IMR-90 (cell line): ENCODE measurements around the gene HRAS. TPM values are rescaled to one million over a fixed set of nuclear protein-coding genes. Genes with fewer than 3 reads are reported as not detected.

ENCODE experiments used
- ATAC-seq: fragments of 200-7000 bp; cut with Tn5 transposase; 2 replicates; pipeline ENCODE4 v1.9.1; 2020; ENCODE audit warnings: low read depth, mild to moderate bottlenecking, moderate library complexity
- BruUV-seq: library from RNA; stranded (reverse); fragments of 400-500 nt; replicated peaks from 2 replicates; lab custom pipeline; 2021; lab: Mats Ljungman, UMichigan
- CTCF ChIA-PET: fragments of 300-600 bp; formaldehyde crosslinking; extraction: SDS; loops from one replicate; lab custom pipeline; 2021; ENCODE audit warnings: antibody characterized with exemption; lab: Yijun Ruan, JAX
- POLR2A ChIA-PET: fragments of 300-600 bp; sonication (Branson Sonifier 250); formaldehyde crosslinking; loops from one replicate; lab custom pipeline; 2022; ENCODE audit warnings: antibody characterized with exemption; ENCODE audit not compliant: unreplicated experiment; lab: Charles Lee
- DNase-seq: peaks from one replicate; pipeline ENCODE4 v3.0.0; 2013
- H2AFZ ChIP-seq: replicated peaks from 2 replicates; pipeline ENCODE3; 2013; ENCODE audit warnings: low read length, mild to moderate bottlenecking; ENCODE audit not compliant: poor library complexity
- H2AK5ac ChIP-seq: 2 replicates; pipeline ENCODE4 v1.6.1; 2013; ENCODE audit warnings: low read depth, low read length, inconsistent platforms
- H2AK9ac ChIP-seq: replicated peaks from 2 replicates; pipeline ENCODE3; 2013; ENCODE audit warnings: mild to moderate bottlenecking, low read depth, low read length, moderate library complexity; ENCODE audit not compliant: poor library complexity
- H2BK120ac ChIP-seq: 2 replicates; pipeline ENCODE4 v1.6.1; 2013; ENCODE audit warnings: low read depth, low read length, inconsistent platforms
- H2BK15ac ChIP-seq: 3 replicates; pipeline ENCODE4 v1.6.1; 2013; ENCODE audit warnings: low read depth, low read length, inconsistent platforms
- H2BK20ac ChIP-seq: 2 replicates; pipeline ENCODE4 v1.6.1; 2013; ENCODE audit warnings: low read depth, mild to moderate bottlenecking, inconsistent platforms, low read length, moderate library complexity
- H2BK5ac ChIP-seq: 2 replicates; pipeline ENCODE4 v1.6.1; 2013; ENCODE audit warnings: mild to moderate bottlenecking, low read depth, low read length, inconsistent platforms; ENCODE audit not compliant: poor library complexity, severe bottlenecking
- H3K14ac ChIP-seq: replicated peaks from 2 replicates; pipeline ENCODE4 v1.6.1; 2013; ENCODE audit warnings: low read depth, low read length, inconsistent platforms
- H3K18ac ChIP-seq: 2 replicates; pipeline ENCODE4 v1.6.1; 2013; ENCODE audit warnings: low read depth, low read length, control low read depth
- H3K23ac ChIP-seq: 2 replicates; pipeline ENCODE4 v1.6.1; 2013; ENCODE audit warnings: low read depth, low read length, inconsistent platforms
- H3K27ac ChIP-seq: 2 replicates; pipeline ENCODE4 v1.5.1; 2013; ENCODE audit warnings: mild to moderate bottlenecking, control low read depth, low read length; ENCODE audit not compliant: insufficient read depth
- H3K27me3 ChIP-seq: 2 replicates; pipeline ENCODE4 v1.6.1; 2013; ENCODE audit warnings: low read length; ENCODE audit not compliant: control insufficient read depth, insufficient read depth
- H3K36me3 ChIP-seq: 2 replicates; pipeline ENCODE4 v1.6.1; 2013; ENCODE audit warnings: low read length, mixed read lengths; ENCODE audit not compliant: control insufficient read depth, insufficient read depth
- H3K4ac ChIP-seq: 2 replicates; pipeline ENCODE4 v1.6.1; 2013; ENCODE audit warnings: low read depth, low read length, inconsistent platforms
- H3K4me1 ChIP-seq: 2 replicates; pipeline ENCODE4 v1.6.1; 2013; ENCODE audit warnings: low read length, mixed read lengths; ENCODE audit not compliant: control insufficient read depth, insufficient read depth
- H3K4me2 ChIP-seq: 2 replicates; pipeline ENCODE4 v1.6.1; 2013; ENCODE audit warnings: low read depth, mild to moderate bottlenecking, control low read depth, low read length, moderate library complexity
- H3K4me3 ChIP-seq: 2 replicates; pipeline ENCODE4 v1.5.1; 2013; ENCODE audit warnings: low read depth, mild to moderate bottlenecking, control low read depth, low read length, moderate library complexity; ENCODE audit not compliant: insufficient read depth
- H3K56ac ChIP-seq: 2 replicates; pipeline ENCODE4 v1.6.1; 2013; ENCODE audit warnings: low read length, inconsistent platforms; ENCODE audit not compliant: insufficient read depth; ENCODE audit errors: extremely low read depth
- H3K79me1 ChIP-seq, 2 experiments: 2 replicates each; pipeline ENCODE4 v1.6.1; 2013; ENCODE audit warnings: low read length in 2 of 2, inconsistent platforms in 1 of 2, low read depth in 1 of 2
- H3K9ac ChIP-seq: 2 replicates; pipeline ENCODE4 v1.6.1; 2013; ENCODE audit warnings: low read depth, low read length, control low read depth
- H3K9me1 ChIP-seq: 2 replicates; pipeline ENCODE4 v1.6.1; 2013; ENCODE audit warnings: low read length, inconsistent platforms; ENCODE audit not compliant: insufficient read depth
- H3K9me3 ChIP-seq: 2 replicates; pipeline ENCODE4 v1.6.1; 2013; ENCODE audit warnings: low read length; ENCODE audit not compliant: control insufficient read depth, insufficient read depth
- H4K20me1 ChIP-seq: 2 replicates; pipeline ENCODE4 v1.6.1; 2013; ENCODE audit warnings: low read length, inconsistent platforms; ENCODE audit not compliant: insufficient read depth
- H4K5ac ChIP-seq: 2 replicates; pipeline ENCODE4 v1.6.1; 2013; ENCODE audit warnings: mild to moderate bottlenecking, low read depth, low read length, control low read depth
- H4K8ac ChIP-seq, 2 experiments: 2 replicates each; pipeline ENCODE4 v1.6.1; 2013; ENCODE audit warnings: low read depth in 2 of 2, low read length in 2 of 2, control low read depth in 1 of 2, inconsistent platforms in 1 of 2
- H4K91ac ChIP-seq: 2 replicates; pipeline ENCODE4 v1.6.1; 2013; ENCODE audit warnings: low read depth, low read length, inconsistent platforms; ENCODE audit not compliant: insufficient read depth
- MAFK ChIP-seq: IDR thresholded peaks from 2 replicates; pipeline ENCODE4 v1.6.1; 2012; ENCODE audit warnings: low read depth, low read length, improper control_type of control experiment
- POLR2A ChIP-seq: IDR thresholded peaks from 2 replicates; pipeline ENCODE4 v1.6.1; 2012; ENCODE audit warnings: mild to moderate bottlenecking, low read depth, low read length
- WGBS, 2 experiments: methylation state at CpG; one replicate each; pipeline versions ENCODE4 v1.1.5 to v1.1.7; 2013; ENCODE audit warnings: missing lambda C conversion rate in 2 of 2; ENCODE audit not compliant: insufficient read length in 1 of 2; ENCODE audit errors: extremely low coverage in 2 of 2; 5-methylcytosine and 5-hydroxymethylcytosine counted together
- dilution Hi-C: fragments of 300-500 bp; cut with HindIII; formaldehyde crosslinking; loops from one replicate; pipeline ENCODE4 v1.14.3; 2018; ENCODE audit warnings: low sequenced_read_pairs; ENCODE audit not compliant: unreplicated experiment
- in situ Hi-C: fragments of 300-500 bp; cut with MboI; formaldehyde crosslinking; loops from 3 replicates; pipeline ENCODE4 v1.14.3; 2019; ENCODE audit warnings: low sequenced_read_pairs, inconsistent platforms, mixed read lengths
- intact Hi-C: fragments of 100-400 bp; cut with micrococcal nuclease; formaldehyde crosslinking; loops from 2 replicates; pipeline ENCODE4 v1.10.0; 2022
- polyA plus RNA-seq, 3 experiments: library from polyadenylated mRNA; depleted of rRNA; stranded (reverse); fragments of >200 nt; gene quantifications; 2 replicates each; pipeline ENCODE4 v1.2.3, GENCODE V29; 2012; ENCODE audit warnings: low replicate concordance in 1 of 3
- total RNA-seq: library from RNA; depleted of rRNA; stranded (reverse); fragments of >200 nt; gene quantifications from 2 replicates; pipeline ENCODE4 v1.2.3, GENCODE V29; 2012
- TF ChIP-seq, protein P1 (sequence below): fragments of 150-350 bp; IDR thresholded peaks from 2 replicates; pipeline ENCODE4 v1.6.1; 2017; ENCODE audit warnings: mild to moderate bottlenecking, antibody characterized with exemption, low read length, low read depth

HRAS gene
- total and polyA plus RNA-seq, 2 of the 4 experiments (the other 2 are of a cell fraction) = 108 to 123 TPM

DNA sequence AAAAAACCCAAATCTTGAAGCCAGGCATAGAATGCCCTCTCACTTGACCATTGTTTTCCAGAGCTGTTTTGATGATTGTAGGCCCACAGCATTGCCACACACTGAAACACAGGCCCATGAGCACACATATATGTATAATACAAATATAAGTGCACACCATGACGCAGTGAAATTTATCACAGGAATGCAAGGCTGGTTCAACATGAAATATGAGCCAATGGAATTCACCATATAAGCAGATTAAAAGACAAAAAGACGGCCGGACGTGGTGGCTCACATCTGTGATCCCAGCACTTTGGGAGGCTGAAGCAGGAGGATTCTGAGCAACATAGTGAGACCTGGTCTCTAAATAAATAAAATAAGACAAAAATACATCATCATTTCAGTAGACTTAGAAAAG lies 19.0 kb downstream of the HRAS start:
- Histone ChIP-seq H3K4me1 (no peaks in the 10 kb centered on the region), H4K91ac (no peak overlapping the region), H3K18ac (no peak overlapping the region), H2AFZ (no peak overlapping the region), H3K9ac (no peak overlapping the region), H3K79me1 (peaks cover 0 to 3% of the 10 kb centered on the region in 2 experiments; a peak in 2 of 4 replicates), H2BK5ac (no peak overlapping the region), H3K56ac (no peak overlapping the region), H2BK15ac (no peak overlapping the region), H2AK9ac (no peak overlapping the region), H3K14ac (no peak overlapping the region), H2BK120ac (no peak overlapping the region), H3K9me3 (peaks cover 6% of the 10 kb centered on the region; the same call in 1 of the 2 replicates), H3K4ac (no peak overlapping the region), H3K9me1 (peaks cover 3% of the 10 kb centered on the region; the same call in 1 of the 2 replicates), H3K4me2 (no peak overlapping the region), H2AK5ac (no peak overlapping the region), H3K27me3 (no peaks in the 10 kb centered on the region), H4K5ac (no peak overlapping the region), H3K4me3 (no peak overlapping the region), H4K8ac (no peak overlapping the region), H3K23ac (no peak overlapping the region), H3K27ac (no peak overlapping the region), H2BK20ac (no peak overlapping the region), H3K36me3 (peaks cover 12% of the 10 kb centered on the region), H4K20me1 (no peaks in the 10 kb centered on the region)
- DNase-seq = no peak
- WGBS, 2 experiments = no CpG with 5 or more reads among the region's 4 CpGs
- no peak for TF ChIP-seq POLR2A
- TF ChIP-seq MAFK = no peak
- TF ChIP-seq, protein P1, sequence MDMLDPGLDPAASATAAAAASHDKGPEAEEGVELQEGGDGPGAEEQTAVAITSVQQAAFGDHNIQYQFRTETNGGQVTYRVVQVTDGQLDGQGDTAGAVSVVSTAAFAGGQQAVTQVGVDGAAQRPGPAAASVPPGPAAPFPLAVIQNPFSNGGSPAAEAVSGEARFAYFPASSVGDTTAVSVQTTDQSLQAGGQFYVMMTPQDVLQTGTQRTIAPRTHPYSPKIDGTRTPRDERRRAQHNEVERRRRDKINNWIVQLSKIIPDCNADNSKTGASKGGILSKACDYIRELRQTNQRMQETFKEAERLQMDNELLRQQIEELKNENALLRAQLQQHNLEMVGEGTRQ = no peak
- in situ Hi-C loops (no loop called here), intact Hi-C loops (loop anchor here (5.0 kb wide), 1 partner anchor 309 kb away; the partner anchor contains the start of genes BET1L and RIC8A), dilution Hi-C loops (no loop called here)
- no peak for ATAC-seq
- BruUV-seq = no TSS peak
- CTCF ChIA-PET = no interaction called here
- POLR2A ChIA-PET = interaction anchor here (0.7 kb wide), 1 partner anchor 63 kb away, joined by 10 read pairs; no protein-coding TSS in a partner anchor
